ENCODE measurements around the gene INTS14. TPM values are rescaled to one million over a fixed set of nuclear protein-coding genes. Genes with fewer than 3 reads are reported as not detected.
A peak's percentile ranks its signal among the peaks of the same experiment; 100 is the strongest.

Gene INTS14
- total and polyA plus RNA-seq, 2 of the 8 experiments (the other 6 are each of a cell fraction or from before 2014, with no cell fraction given), result 33.1 to 33.7 TPM

- DNase-seq (ENCODE audit: low read depth in 1 of 2, low spot score in 2 of 2) (no peak), FAIRE-seq (no peak)
- H4K5ac ChIP-seq (ENCODE audit: insufficient read length, low read depth, low read length), result peak overlapping the region; percentile 73
- CTCF ChIA-PET (ENCODE audit: partially characterized antibody), result interaction anchor here (0.6 to 1.3 kb wide), 7 partner anchors 15 to 378 kb away, joined by 3 to 5 read pairs (median 3); no protein-coding TSS in a partner anchor
- H3K4me2 ChIP-seq (ENCODE audit: insufficient read depth in 1 of 2, low read depth in 2 of 2, low read length in 2 of 2), result peak overlapping the region; percentile 55 to 88
- no peak overlapping the region for H2AK5ac ChIP-seq (ENCODE audit: low read depth, low read length)
- H3K27ac ChIP-seq (ENCODE audit: low read depth, low read length), result no peak overlapping the region
- no peak overlapping the region for H2BK20ac ChIP-seq (ENCODE audit: low read length)
- no peak overlapping the region for H3K14ac ChIP-seq (ENCODE audit: insufficient read length)
- no peak overlapping the region for H4K91ac ChIP-seq (replicated peaks; ENCODE audit: insufficient read length, low read length)
- H3K27me3 ChIP-seq (replicated peaks in 1 of 4; ENCODE audit: control insufficient read depth in 3 of 4, extremely low read depth in 1 of 4, insufficient read depth in 3 of 4, low read length in 3 of 4), result no peaks in the 10 kb centered on the region
- peak overlapping the region; percentile 91 for H2AFZ ChIP-seq (ENCODE audit: low read length)
- H2BK15ac ChIP-seq (ENCODE audit: low read length), result no peak overlapping the region
- peak overlapping the region in 2 of 4 experiments; percentile 8 to 58; a peak in 2 of 7 replicates for H3K9ac ChIP-seq (replicated peaks in 1 of 4; ENCODE audit: extremely low read depth in 1 of 4, low read depth in 3 of 4, low read length in 3 of 4)
- 60% methylated on average over 13 of the region's 13 CpGs; no CpG with 5 or more reads in 1 of the 2 experiments for WGBS, 2 experiments (ENCODE audit: extremely low coverage in 1 of 2, insufficient coverage in 1 of 2, insufficient read length in 1 of 2, insufficient replicate concordance in 2 of 2, low coverage in 1 of 2, low lambda C conversion rate in 2 of 2, missing lambda C conversion rate in 1 of 2)
- H3K56ac ChIP-seq (replicated peaks; ENCODE audit: insufficient read length, low read depth, low read length), result no peak overlapping the region
- no peak overlapping the region for H2BK120ac ChIP-seq (replicated peaks; ENCODE audit: low read depth, low read length)
- no peak overlapping the region for H4K8ac ChIP-seq (ENCODE audit: extremely low read depth, insufficient read depth, low read length)
- H3K4me3 ChIP-seq (ENCODE audit: extremely low read depth in 1 of 4, insufficient read depth in 2 of 4, low read depth in 3 of 4, low read length in 4 of 4), result peak overlapping the region; percentile 26 to 92 (median 56); a peak in 6 of 8 replicates
- H4K20me1 ChIP-seq (replicated peaks in 1 of 2; ENCODE audit: control insufficient read depth in 1 of 2, insufficient read depth in 2 of 2, low read length in 2 of 2), result peaks cover 13 to 15% of the 10 kb centered on the region in 2 experiments
- H2BK5ac ChIP-seq (ENCODE audit: low read depth, low read length), result no peak overlapping the region
- no peak overlapping the region; the same call in 1 of the 2 replicates for H3K18ac ChIP-seq (ENCODE audit: extremely low read depth, low read length)
- no peaks in the 10 kb centered on the region for H3K36me3 ChIP-seq (ENCODE audit: control insufficient read depth in 2 of 4, insufficient read depth in 4 of 4, low read length in 3 of 4)
- H2BK12ac ChIP-seq (ENCODE audit: low read depth, low read length), result no peak overlapping the region
- peaks cover 2% of the 10 kb centered on the region; the same call in 1 of the 2 replicates for H3K23me2 ChIP-seq (ENCODE audit: low read depth, low read length)
- H3K9me3 ChIP-seq (ENCODE audit: insufficient read depth in 2 of 2, low read depth in 1 of 2, low read length in 1 of 2), result no peaks in the 10 kb centered on the region
- H3K4ac ChIP-seq (replicated peaks; ENCODE audit: insufficient read length, low read depth, low read length), result no peak overlapping the region
- peaks cover 4 to 14% (median 8%) of the 10 kb centered on the region in 4 experiments for H3K4me1 ChIP-seq (replicated peaks in 1 of 4; ENCODE audit: control insufficient read depth in 3 of 4, insufficient read depth in 4 of 4, low read length in 3 of 4)
- H3K23ac ChIP-seq (ENCODE audit: insufficient read length), result no peak overlapping the region
- POLR2A ChIA-PET (ENCODE audit: partially characterized antibody), result interaction anchor here (0.8 to 3.6 kb wide), 14 partner anchors 9 to 339 kb away, joined by 3 to 29 read pairs (median 6); partner anchors contain the start of genes DPP8, INTS14 and RAB11A
- H3K79me2 ChIP-seq (ENCODE audit: control insufficient read depth in 1 of 2, insufficient read depth in 2 of 2, low read length in 2 of 2), result peaks cover 26 to 41% of the 10 kb centered on the region in 2 experiments
- peaks cover 8% of the 10 kb centered on the region; the same call in 1 of the 2 replicates for H3K79me1 ChIP-seq (ENCODE audit: low read depth, low read length)
- TF ChIP-seq YY1 (IDR thresholded peaks at IDR 0.05; ENCODE audit: low read depth, low read length) (no peak), ATF2 (IDR thresholded peaks at IDR 0.05; ENCODE audit: low read length) (no peak), MAX (IDR thresholded peaks at IDR 0.05) (no peak), TEAD4 (IDR thresholded peaks at IDR 0.05; ENCODE audit: low read depth, low read length) (no peak), JUN (IDR thresholded peaks at IDR 0.05; ENCODE audit: low read depth, low read length) (no peak), SRF (IDR thresholded peaks at IDR 0.05; ENCODE audit: low read depth, low read length) (no peak), CTBP2 (IDR thresholded peaks at IDR 0.05; ENCODE audit: borderline replicate concordance, insufficient read depth, insufficient read length, low read length) (no peak), SIX5 (IDR thresholded peaks at IDR 0.05; ENCODE audit: low read depth, low read length) (no peak)
These were observed 81.1 kb downstream of the INTS14 start for GRCh38 chr15:65529762-65530317.
